ENCODE measurements around the gene CHRNB1.

- TF ChIP-seq CTCF (optimal IDR thresholded peaks at IDR 0.05 in 1 of 3, IDR thresholded peaks at IDR 0.05 in 1 of 3, conservative IDR thresholded peaks at IDR 0.05 in 1 of 3; ENCODE audit: extremely low read depth in 1 of 3, insufficient read depth in 2 of 3, low read length in 3 of 3), result no peak
- no peak for TF ChIP-seq EZH2 (IDR thresholded peaks at IDR 0.05; ENCODE audit: low read length)
These were observed 54.3 kb downstream of the CHRNB1 start for GRCh38 chr17:7499161-7499560.
